Calu3 (cell line): ENCODE results near the gene PPFIBP2. TPM values are rescaled to one million over a fixed set of nuclear protein-coding genes. Genes with fewer than 3 reads are reported as not detected.
A peak's percentile ranks its signal among the peaks of the same experiment; 100 is the strongest.

ENCODE experiments used
- BruUV-seq: library from RNA; stranded (reverse); fragments of 400-500 nt; replicated peaks from 2 replicates; lab custom pipeline; 2021; lab: Mats Ljungman, UMichigan
- CTCF ChIA-PET: fragments of 300-600 bp; sonication (Branson Sonifier 250); formaldehyde crosslinking; loops from one replicate; lab custom pipeline; 2022; ENCODE audit warnings: antibody characterized with exemption; lab: Charles Lee
- DNase-seq: peaks from one replicate; pipeline ENCODE4 v3.0.0; 2022
- H3K27ac Mint-ChIP-seq: one replicate; pipeline ENCODE4 v1.8.0; 2022; ENCODE audit warnings: mixed read lengths; ENCODE audit not compliant: unreplicated experiment
- H3K27me3 Mint-ChIP-seq: one replicate; pipeline ENCODE4 v1.8.0; 2022; ENCODE audit warnings: mixed read lengths; ENCODE audit not compliant: unreplicated experiment
- H3K36me3 Mint-ChIP-seq: one replicate; pipeline ENCODE4 v1.8.0; 2022; ENCODE audit warnings: mild to moderate bottlenecking, moderate library complexity, mixed read lengths; ENCODE audit not compliant: insufficient read depth, unreplicated experiment
- H3K4me1 Mint-ChIP-seq: one replicate; pipeline ENCODE4 v1.8.0; 2022; ENCODE audit warnings: mild to moderate bottlenecking, low read depth, mixed read lengths; ENCODE audit not compliant: unreplicated experiment
- H3K4me3 Mint-ChIP-seq: one replicate; pipeline ENCODE4 v1.8.0; 2022; ENCODE audit warnings: mild to moderate bottlenecking, low read depth, moderate library complexity, mixed read lengths; ENCODE audit not compliant: unreplicated experiment
- H3K9me3 Mint-ChIP-seq: one replicate; pipeline ENCODE4 v1.8.0; 2022; ENCODE audit warnings: low read depth, mixed read lengths; ENCODE audit not compliant: unreplicated experiment
- CTCF ChIP-seq: fragments of 200-600 bp; IDR thresholded peaks from one replicate; pipeline ENCODE4 v1.8.0; 2022; ENCODE audit warnings: antibody characterized with exemption; ENCODE audit not compliant: unreplicated experiment
- intact Hi-C: fragments of 100-400 bp; cut with micrococcal nuclease; formaldehyde crosslinking; loops from one replicate; pipeline ENCODE4 v1.10.0; 2022; ENCODE audit not compliant: unreplicated experiment
- total RNA-seq: library from RNA; stranded (reverse); gene quantifications from 2 replicates; pipeline ENCODE4 v1.2.3, GENCODE V29; 2022

Gene PPFIBP2
- total RNA-seq, 1 experiment from 2014 or later = 28.5 TPM

- DNase-seq = no peak
- intact Hi-C loops = no loop called here
- CTCF ChIA-PET = interaction anchor here (2.0 kb wide), 1 partner anchor 34 kb away, joined by 5 read pairs; no protein-coding TSS in a partner anchor
- no peaks in the 10 kb centered on the region for H3K9me3 Mint-ChIP-seq
- H3K4me1 Mint-ChIP-seq = peaks cover 51% of the 10 kb centered on the region
- H3K4me3 Mint-ChIP-seq = no peak overlapping the region
- no peak overlapping the region for H3K27ac Mint-ChIP-seq
- no peaks in the 10 kb centered on the region for H3K27me3 Mint-ChIP-seq
- TF ChIP-seq CTCF = no peak
- BruUV-seq = no TSS peak
- H3K36me3 Mint-ChIP-seq = peaks cover 4% of the 10 kb centered on the region
Measured at GRCh38 chr11:7610393-7610792, 96.6 kb downstream of the PPFIBP2 start.

- CTCF ChIA-PET = interaction anchor here (0.8 to 1.9 kb wide), 7 partner anchors 11 to 313 kb away, joined by 3 to 10 read pairs (median 3); no protein-coding TSS in a partner anchor
- Mint-ChIP-seq H3K27me3 (no peaks in the 10 kb centered on the region), H3K27ac (no peak overlapping the region), H3K4me1 (peaks cover 51% of the 10 kb centered on the region), H3K36me3 (peaks cover 4% of the 10 kb centered on the region), H3K9me3 (no peaks in the 10 kb centered on the region), H3K4me3 (no peak overlapping the region)
- no peak for TF ChIP-seq CTCF
- DNase-seq = no peak
- TSS peak; percentile 0 for BruUV-seq
- intact Hi-C loops = loop anchor here (1.0 kb wide), 1 partner anchor 39 kb away; no protein-coding TSS in a partner anchor
Measured at GRCh38 chr11:7611411-7611810, 97.6 kb downstream of the PPFIBP2 start.

GRCh38 chr11:7612056-7612660, 98.4 kb downstream of the PPFIBP2 start:
- H3K4me3 Mint-ChIP-seq = peak overlapping the region; percentile 26

More at GRCh38 chr11:7612056-7612660, 98.4 kb downstream of the PPFIBP2 start:
- Mint-ChIP-seq H3K27ac (peak overlapping the region; percentile 48), H3K36me3 (peaks cover 4% of the 10 kb centered on the region), H3K9me3 (no peaks in the 10 kb centered on the region), H3K27me3 (no peaks in the 10 kb centered on the region), H3K4me1 (peaks cover 51% of the 10 kb centered on the region)
- BruUV-seq = no TSS peak
- CTCF ChIA-PET = interaction anchor here (0.8 to 1.9 kb wide), 4 partner anchors 10 to 312 kb away, joined by 3 to 10 read pairs (median 4); no protein-coding TSS in a partner anchor
- DNase-seq = no peak
- intact Hi-C loops = no loop called here
- no peak for TF ChIP-seq CTCF
